H1 (cell line): ENCODE data around the gene SLCO6A1.

Experiments used
- EZH2 ChIP-seq: fragments of 200-600 bp; sonication (generic); IDR thresholded peaks from 2 replicates; pipeline ENCODE4 v1.7.1; 2012; ENCODE audit warnings: low read depth, mild to moderate bottlenecking, moderate library complexity, low read length, inconsistent platforms; ENCODE audit not compliant: severe bottlenecking
- POLR2A ChIP-seq, 2 experiments: IDR thresholded peaks; 1 replicate in 1 of 2; 2 replicates in 1 of 2; pipeline ENCODE4 v1.6.1; 2011; ENCODE audit warnings: low read depth in 2 of 2, low read length in 2 of 2, mild to moderate bottlenecking in 2 of 2; ENCODE audit errors: control extremely low read depth in 1 of 2
- POLR2AphosphoS5 ChIP-seq: IDR thresholded peaks from 2 replicates; pipeline ENCODE4 v1.6.1; 2011; ENCODE audit warnings: low read depth, low read length
- RFX5 ChIP-seq: IDR thresholded peaks from 2 replicates; pipeline ENCODE4 v1.6.1; 2011; ENCODE audit warnings: low read depth, low read length, improper control_type of control experiment, borderline replicate concordance
- RXRA ChIP-seq: IDR thresholded peaks from 2 replicates; pipeline ENCODE4 v1.6.1; 2011; ENCODE audit warnings: low read depth, mild to moderate bottlenecking, low read length, moderate library complexity; ENCODE audit not compliant: insufficient read depth
- SIN3A ChIP-seq, 2 experiments: IDR thresholded peaks in 1 of 2; conservative IDR thresholded peaks in 1 of 2; 2 replicates each; pipeline ENCODE4 v1.6.1; 2011 to 2012; ENCODE audit warnings: low read length in 2 of 2, improper control_type of control experiment in 1 of 2, low read depth in 1 of 2, mild to moderate bottlenecking in 1 of 2
- SIRT6 ChIP-seq: IDR thresholded peaks from one replicate; pipeline ENCODE4 v1.7.1; 2012; ENCODE audit warnings: low read length, inconsistent platforms
- SRF ChIP-seq: IDR thresholded peaks from 2 replicates; pipeline ENCODE4 v1.6.1; 2011; ENCODE audit warnings: mild to moderate bottlenecking, low read depth, low read length, moderate library complexity
- TCF12 ChIP-seq: IDR thresholded peaks from 2 replicates; pipeline ENCODE4 v1.6.1; 2011; ENCODE audit warnings: low read depth, mild to moderate bottlenecking, low read length
- YY1 ChIP-seq: IDR thresholded peaks from 2 replicates; pipeline ENCODE4 v1.6.1; 2011; ENCODE audit warnings: low read depth, mild to moderate bottlenecking, low read length
- TF ChIP-seq, protein P1 (sequence below), 3 experiments: IDR thresholded peaks; 1 replicate in 2 of 3; 2 replicates in 1 of 3; pipeline versions ENCODE4 v1.5.1 to v1.6.1; 2011; ENCODE audit warnings: low read length in 3 of 3, mild to moderate bottlenecking in 3 of 3, inconsistent platforms in 2 of 3, low read depth in 1 of 3, moderate library complexity in 1 of 3; ENCODE audit not compliant: insufficient read depth in 1 of 3; ENCODE audit errors: control extremely low read depth in 1 of 3
- TF ChIP-seq, protein P2 (sequence below): fragments of 300-600 bp; sonication (generic); IDR thresholded peaks from 2 replicates; pipeline ENCODE4 v1.7.1; 2012; ENCODE audit warnings: low read length, moderate library complexity, mild to moderate bottlenecking, inconsistent platforms; ENCODE audit not compliant: insufficient replicate concordance

DNA sequence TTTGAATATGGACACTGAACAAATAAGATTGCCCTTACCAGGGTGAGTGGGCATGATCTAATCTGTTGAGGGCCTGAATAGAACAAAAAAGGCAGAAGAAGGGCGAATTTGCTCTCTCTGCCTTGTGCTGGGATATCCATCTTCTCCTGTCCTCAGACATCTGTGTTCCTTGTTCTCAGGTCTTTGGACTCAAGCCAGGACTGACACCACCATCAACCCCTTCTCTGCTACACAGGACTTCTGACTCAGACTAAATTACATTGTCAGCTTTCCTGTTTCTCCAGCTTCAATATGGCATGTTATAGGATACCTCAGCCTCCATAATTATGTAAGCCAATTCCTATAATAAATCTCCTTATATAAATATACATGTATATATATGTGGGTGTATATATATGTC lies 40.8 kb upstream of the SLCO6A1 start:
- TF ChIP-seq, protein P1, sequence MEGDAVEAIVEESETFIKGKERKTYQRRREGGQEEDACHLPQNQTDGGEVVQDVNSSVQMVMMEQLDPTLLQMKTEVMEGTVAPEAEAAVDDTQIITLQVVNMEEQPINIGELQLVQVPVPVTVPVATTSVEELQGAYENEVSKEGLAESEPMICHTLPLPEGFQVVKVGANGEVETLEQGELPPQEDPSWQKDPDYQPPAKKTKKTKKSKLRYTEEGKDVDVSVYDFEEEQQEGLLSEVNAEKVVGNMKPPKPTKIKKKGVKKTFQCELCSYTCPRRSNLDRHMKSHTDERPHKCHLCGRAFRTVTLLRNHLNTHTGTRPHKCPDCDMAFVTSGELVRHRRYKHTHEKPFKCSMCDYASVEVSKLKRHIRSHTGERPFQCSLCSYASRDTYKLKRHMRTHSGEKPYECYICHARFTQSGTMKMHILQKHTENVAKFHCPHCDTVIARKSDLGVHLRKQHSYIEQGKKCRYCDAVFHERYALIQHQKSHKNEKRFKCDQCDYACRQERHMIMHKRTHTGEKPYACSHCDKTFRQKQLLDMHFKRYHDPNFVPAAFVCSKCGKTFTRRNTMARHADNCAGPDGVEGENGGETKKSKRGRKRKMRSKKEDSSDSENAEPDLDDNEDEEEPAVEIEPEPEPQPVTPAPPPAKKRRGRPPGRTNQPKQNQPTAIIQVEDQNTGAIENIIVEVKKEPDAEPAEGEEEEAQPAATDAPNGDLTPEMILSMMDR (IDR thresholded peaks at IDR 0.05; ENCODE audit: control extremely low read depth in 1 of 3, insufficient read depth in 1 of 3, low read depth in 1 of 3, low read length in 3 of 3): no peak
- TF ChIP-seq YY1 (no peak), SIN3A (conservative IDR thresholded peaks at IDR 0.05 in 1 of 2, IDR thresholded peaks at IDR 0.05 in 1 of 2; ENCODE audit: low read depth in 1 of 2, low read length in 2 of 2) (no peak), SRF (no peak), POLR2A (IDR thresholded peaks at IDR 0.05; ENCODE audit: control extremely low read depth in 1 of 2, low read depth in 2 of 2, low read length in 2 of 2) (no peak), RXRA (no peak), EZH2 (no peak), SIRT6 (no peak), POLR2AphosphoS5 (no peak), TCF12 (no peak), RFX5 (no peak)
- TF ChIP-seq, protein P2, sequence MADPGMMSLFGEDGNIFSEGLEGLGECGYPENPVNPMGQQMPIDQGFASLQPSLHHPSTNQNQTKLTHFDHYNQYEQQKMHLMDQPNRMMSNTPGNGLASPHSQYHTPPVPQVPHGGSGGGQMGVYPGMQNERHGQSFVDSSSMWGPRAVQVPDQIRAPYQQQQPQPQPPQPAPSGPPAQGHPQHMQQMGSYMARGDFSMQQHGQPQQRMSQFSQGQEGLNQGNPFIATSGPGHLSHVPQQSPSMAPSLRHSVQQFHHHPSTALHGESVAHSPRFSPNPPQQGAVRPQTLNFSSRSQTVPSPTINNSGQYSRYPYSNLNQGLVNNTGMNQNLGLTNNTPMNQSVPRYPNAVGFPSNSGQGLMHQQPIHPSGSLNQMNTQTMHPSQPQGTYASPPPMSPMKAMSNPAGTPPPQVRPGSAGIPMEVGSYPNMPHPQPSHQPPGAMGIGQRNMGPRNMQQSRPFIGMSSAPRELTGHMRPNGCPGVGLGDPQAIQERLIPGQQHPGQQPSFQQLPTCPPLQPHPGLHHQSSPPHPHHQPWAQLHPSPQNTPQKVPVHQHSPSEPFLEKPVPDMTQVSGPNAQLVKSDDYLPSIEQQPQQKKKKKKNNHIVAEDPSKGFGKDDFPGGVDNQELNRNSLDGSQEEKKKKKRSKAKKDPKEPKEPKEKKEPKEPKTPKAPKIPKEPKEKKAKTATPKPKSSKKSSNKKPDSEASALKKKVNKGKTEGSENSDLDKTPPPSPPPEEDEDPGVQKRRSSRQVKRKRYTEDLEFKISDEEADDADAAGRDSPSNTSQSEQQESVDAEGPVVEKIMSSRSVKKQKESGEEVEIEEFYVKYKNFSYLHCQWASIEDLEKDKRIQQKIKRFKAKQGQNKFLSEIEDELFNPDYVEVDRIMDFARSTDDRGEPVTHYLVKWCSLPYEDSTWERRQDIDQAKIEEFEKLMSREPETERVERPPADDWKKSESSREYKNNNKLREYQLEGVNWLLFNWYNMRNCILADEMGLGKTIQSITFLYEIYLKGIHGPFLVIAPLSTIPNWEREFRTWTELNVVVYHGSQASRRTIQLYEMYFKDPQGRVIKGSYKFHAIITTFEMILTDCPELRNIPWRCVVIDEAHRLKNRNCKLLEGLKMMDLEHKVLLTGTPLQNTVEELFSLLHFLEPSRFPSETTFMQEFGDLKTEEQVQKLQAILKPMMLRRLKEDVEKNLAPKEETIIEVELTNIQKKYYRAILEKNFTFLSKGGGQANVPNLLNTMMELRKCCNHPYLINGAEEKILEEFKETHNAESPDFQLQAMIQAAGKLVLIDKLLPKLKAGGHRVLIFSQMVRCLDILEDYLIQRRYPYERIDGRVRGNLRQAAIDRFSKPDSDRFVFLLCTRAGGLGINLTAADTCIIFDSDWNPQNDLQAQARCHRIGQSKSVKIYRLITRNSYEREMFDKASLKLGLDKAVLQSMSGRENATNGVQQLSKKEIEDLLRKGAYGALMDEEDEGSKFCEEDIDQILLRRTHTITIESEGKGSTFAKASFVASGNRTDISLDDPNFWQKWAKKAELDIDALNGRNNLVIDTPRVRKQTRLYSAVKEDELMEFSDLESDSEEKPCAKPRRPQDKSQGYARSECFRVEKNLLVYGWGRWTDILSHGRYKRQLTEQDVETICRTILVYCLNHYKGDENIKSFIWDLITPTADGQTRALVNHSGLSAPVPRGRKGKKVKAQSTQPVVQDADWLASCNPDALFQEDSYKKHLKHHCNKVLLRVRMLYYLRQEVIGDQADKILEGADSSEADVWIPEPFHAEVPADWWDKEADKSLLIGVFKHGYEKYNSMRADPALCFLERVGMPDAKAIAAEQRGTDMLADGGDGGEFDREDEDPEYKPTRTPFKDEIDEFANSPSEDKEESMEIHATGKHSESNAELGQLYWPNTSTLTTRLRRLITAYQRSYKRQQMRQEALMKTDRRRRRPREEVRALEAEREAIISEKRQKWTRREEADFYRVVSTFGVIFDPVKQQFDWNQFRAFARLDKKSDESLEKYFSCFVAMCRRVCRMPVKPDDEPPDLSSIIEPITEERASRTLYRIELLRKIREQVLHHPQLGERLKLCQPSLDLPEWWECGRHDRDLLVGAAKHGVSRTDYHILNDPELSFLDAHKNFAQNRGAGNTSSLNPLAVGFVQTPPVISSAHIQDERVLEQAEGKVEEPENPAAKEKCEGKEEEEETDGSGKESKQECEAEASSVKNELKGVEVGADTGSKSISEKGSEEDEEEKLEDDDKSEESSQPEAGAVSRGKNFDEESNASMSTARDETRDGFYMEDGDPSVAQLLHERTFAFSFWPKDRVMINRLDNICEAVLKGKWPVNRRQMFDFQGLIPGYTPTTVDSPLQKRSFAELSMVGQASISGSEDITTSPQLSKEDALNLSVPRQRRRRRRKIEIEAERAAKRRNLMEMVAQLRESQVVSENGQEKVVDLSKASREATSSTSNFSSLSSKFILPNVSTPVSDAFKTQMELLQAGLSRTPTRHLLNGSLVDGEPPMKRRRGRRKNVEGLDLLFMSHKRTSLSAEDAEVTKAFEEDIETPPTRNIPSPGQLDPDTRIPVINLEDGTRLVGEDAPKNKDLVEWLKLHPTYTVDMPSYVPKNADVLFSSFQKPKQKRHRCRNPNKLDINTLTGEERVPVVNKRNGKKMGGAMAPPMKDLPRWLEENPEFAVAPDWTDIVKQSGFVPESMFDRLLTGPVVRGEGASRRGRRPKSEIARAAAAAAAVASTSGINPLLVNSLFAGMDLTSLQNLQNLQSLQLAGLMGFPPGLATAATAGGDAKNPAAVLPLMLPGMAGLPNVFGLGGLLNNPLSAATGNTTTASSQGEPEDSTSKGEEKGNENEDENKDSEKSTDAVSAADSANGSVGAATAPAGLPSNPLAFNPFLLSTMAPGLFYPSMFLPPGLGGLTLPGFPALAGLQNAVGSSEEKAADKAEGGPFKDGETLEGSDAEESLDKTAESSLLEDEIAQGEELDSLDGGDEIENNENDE: no peak
